ENCODE results near the gene CLMN. TPM values are rescaled to one million over a fixed set of nuclear protein-coding genes. Genes with fewer than 3 reads are reported as not detected.

CLMN gene
- total RNA-seq, 2 experiments from 2014 or later, result 1.6 TPM

GRCh38 chr14:95258754-95259593, 60.7 kb downstream of the CLMN start:
- POLR2A ChIA-PET, result no interaction called here
- CTCF ChIA-PET, result no interaction called here
- Mint-ChIP-seq H3K4me1 (ENCODE audit: low read depth) (peaks cover 6% of the 10 kb centered on the region), H3K27me3 (ENCODE audit: low read depth) (no peaks in the 10 kb centered on the region), H3K27ac (no peak overlapping the region), H3K9me3 (ENCODE audit: insufficient read depth) (no peaks in the 10 kb centered on the region), H3K36me3 (ENCODE audit: low read depth) (no peaks in the 10 kb centered on the region), H3K4me3 (no peak overlapping the region)
- DNase-seq (no peak), ATAC-seq (no peak)

GRCh38 chr14:95258156-95258555, 61.6 kb downstream of the CLMN start:
- H3K27me3 Mint-ChIP-seq (ENCODE audit: low read depth), result no peaks in the 10 kb centered on the region
- CTCF ChIA-PET, result no interaction called here
- H3K36me3 Mint-ChIP-seq (ENCODE audit: low read depth), result no peaks in the 10 kb centered on the region
- H3K4me1 Mint-ChIP-seq (ENCODE audit: low read depth), result peaks cover 6% of the 10 kb centered on the region
- no peak overlapping the region for H3K27ac Mint-ChIP-seq
- H3K4me3 Mint-ChIP-seq, result no peak overlapping the region
- DNase-seq (no peak), ATAC-seq (no peak)
- H3K9me3 Mint-ChIP-seq (ENCODE audit: insufficient read depth), result no peaks in the 10 kb centered on the region
- POLR2A ChIA-PET, result no interaction called here

- DNase-seq (no peak), ATAC-seq (no peak)
- Mint-ChIP-seq H3K36me3 (ENCODE audit: low read depth) (no peaks in the 10 kb centered on the region), H3K4me3 (no peak overlapping the region), H3K9me3 (ENCODE audit: insufficient read depth) (no peaks in the 10 kb centered on the region), H3K4me1 (ENCODE audit: low read depth) (peaks cover 6% of the 10 kb centered on the region), H3K27ac (no peak overlapping the region), H3K27me3 (ENCODE audit: low read depth) (no peaks in the 10 kb centered on the region)
- POLR2A ChIA-PET, result no interaction called here
- CTCF ChIA-PET, result no interaction called here
Measured at GRCh38 chr14:95257521-95257920, 62.2 kb downstream of the CLMN start.

- DNase-seq (no peak), ATAC-seq (no peak)
- no peaks in the 10 kb centered on the region for H3K36me3 Mint-ChIP-seq (ENCODE audit: low read depth)
- H3K27me3 Mint-ChIP-seq (ENCODE audit: low read depth), result no peaks in the 10 kb centered on the region
- POLR2A ChIA-PET, result no interaction called here
- H3K27ac Mint-ChIP-seq, result no peak overlapping the region
- no peaks in the 10 kb centered on the region for H3K9me3 Mint-ChIP-seq (ENCODE audit: insufficient read depth)
- peaks cover 6% of the 10 kb centered on the region for H3K4me1 Mint-ChIP-seq (ENCODE audit: low read depth)
- CTCF ChIA-PET, result no interaction called here
- H3K4me3 Mint-ChIP-seq, result no peak overlapping the region
Measured at GRCh38 chr14:95256776-95257060, 63.0 kb downstream of the CLMN start.

GRCh38 chr14:95256002-95256775, 63.5 kb downstream of the CLMN start:
- peaks cover under 1% of the 10 kb centered on the region for H3K27me3 Mint-ChIP-seq (ENCODE audit: low read depth)
- H3K4me3 Mint-ChIP-seq, result no peak overlapping the region
- POLR2A ChIA-PET, result no interaction called here
- H3K4me1 Mint-ChIP-seq (ENCODE audit: low read depth), result peaks cover 6% of the 10 kb centered on the region
- DNase-seq (no peak), ATAC-seq (no peak)
- CTCF ChIA-PET, result no interaction called here
- H3K27ac Mint-ChIP-seq, result no peak overlapping the region
- H3K36me3 Mint-ChIP-seq (ENCODE audit: low read depth), result no peaks in the 10 kb centered on the region
- no peaks in the 10 kb centered on the region for H3K9me3 Mint-ChIP-seq (ENCODE audit: insufficient read depth)

GRCh38 chr14:95255487-95255886, 64.2 kb downstream of the CLMN start:
- peaks cover 4% of the 10 kb centered on the region for H3K4me1 Mint-ChIP-seq (ENCODE audit: low read depth)
- H3K27ac Mint-ChIP-seq, result no peak overlapping the region
- H3K27me3 Mint-ChIP-seq (ENCODE audit: low read depth), result peaks cover 3% of the 10 kb centered on the region
- ATAC-seq (no peak), DNase-seq (no peak)
- POLR2A ChIA-PET, result no interaction called here
- CTCF ChIA-PET, result no interaction called here
- no peaks in the 10 kb centered on the region for H3K36me3 Mint-ChIP-seq (ENCODE audit: low read depth)
- H3K9me3 Mint-ChIP-seq (ENCODE audit: insufficient read depth), result no peaks in the 10 kb centered on the region
- no peak overlapping the region for H3K4me3 Mint-ChIP-seq

GRCh38 chr14:95255013-95255412, 64.7 kb downstream of the CLMN start:
- no peaks in the 10 kb centered on the region for H3K9me3 Mint-ChIP-seq (ENCODE audit: insufficient read depth)
- ChIA-PET CTCF (no interaction called here), POLR2A (no interaction called here)
- H3K27ac Mint-ChIP-seq, result no peak overlapping the region
- peaks cover 6% of the 10 kb centered on the region for H3K27me3 Mint-ChIP-seq (ENCODE audit: low read depth)
- no peaks in the 10 kb centered on the region for H3K36me3 Mint-ChIP-seq (ENCODE audit: low read depth)
- no peak overlapping the region for H3K4me3 Mint-ChIP-seq
- no peak for ATAC-seq
- H3K4me1 Mint-ChIP-seq (ENCODE audit: low read depth), result peaks cover 4% of the 10 kb centered on the region
- DNase-seq, result no peak

GRCh38 chr14:95254288-95254687, 65.4 kb downstream of the CLMN start:
- H3K27me3 Mint-ChIP-seq (ENCODE audit: low read depth), result peaks cover 6% of the 10 kb centered on the region
- H3K4me3 Mint-ChIP-seq, result no peak overlapping the region
- H3K36me3 Mint-ChIP-seq (ENCODE audit: low read depth), result no peaks in the 10 kb centered on the region
- H3K27ac Mint-ChIP-seq, result no peak overlapping the region
- CTCF ChIA-PET, result no interaction called here
- no peaks in the 10 kb centered on the region for H3K9me3 Mint-ChIP-seq (ENCODE audit: insufficient read depth)
- no peak for DNase-seq
- ATAC-seq, result no peak
- POLR2A ChIA-PET, result no interaction called here
- H3K4me1 Mint-ChIP-seq (ENCODE audit: low read depth), result peaks cover 4% of the 10 kb centered on the region

- DNase-seq, result no peak
- no peak overlapping the region for H3K27ac Mint-ChIP-seq
- H3K27me3 Mint-ChIP-seq (ENCODE audit: low read depth), result peaks cover 12% of the 10 kb centered on the region
- H3K36me3 Mint-ChIP-seq (ENCODE audit: low read depth), result no peaks in the 10 kb centered on the region
- ChIA-PET CTCF (no interaction called here), POLR2A (no interaction called here)
- H3K9me3 Mint-ChIP-seq (ENCODE audit: insufficient read depth), result no peaks in the 10 kb centered on the region
- H3K4me3 Mint-ChIP-seq, result no peak overlapping the region
- no peak for ATAC-seq
- H3K4me1 Mint-ChIP-seq (ENCODE audit: low read depth), result peaks cover 4% of the 10 kb centered on the region
Measured at GRCh38 chr14:95253039-95253630, 66.6 kb downstream of the CLMN start.

GRCh38 chr14:95252219-95252618, 67.5 kb downstream of the CLMN start:
- Mint-ChIP-seq H3K27ac (no peak overlapping the region), H3K4me3 (no peak overlapping the region), H3K4me1 (ENCODE audit: low read depth) (peaks cover 4% of the 10 kb centered on the region), H3K27me3 (ENCODE audit: low read depth) (peaks cover 14% of the 10 kb centered on the region), H3K9me3 (ENCODE audit: insufficient read depth) (no peaks in the 10 kb centered on the region), H3K36me3 (ENCODE audit: low read depth) (no peaks in the 10 kb centered on the region)
- POLR2A ChIA-PET, result no interaction called here
- no peak for DNase-seq
- CTCF ChIA-PET, result no interaction called here
- ATAC-seq, result no peak

- Mint-ChIP-seq H3K36me3 (ENCODE audit: low read depth) (no peaks in the 10 kb centered on the region), H3K27me3 (ENCODE audit: low read depth) (peaks cover 14% of the 10 kb centered on the region), H3K9me3 (ENCODE audit: insufficient read depth) (no peaks in the 10 kb centered on the region), H3K4me3 (no peak overlapping the region), H3K4me1 (ENCODE audit: low read depth) (peaks cover 4% of the 10 kb centered on the region), H3K27ac (no peak overlapping the region)
- ATAC-seq (no peak), DNase-seq (no peak)
- CTCF ChIA-PET, result no interaction called here
- POLR2A ChIA-PET, result no interaction called here
Measured at GRCh38 chr14:95250936-95251335, 68.8 kb downstream of the CLMN start.

GRCh38 chr14:95250140-95250769, 69.5 kb downstream of the CLMN start:
- H3K27ac Mint-ChIP-seq, result no peak overlapping the region
- CTCF ChIA-PET, result no interaction called here

More at GRCh38 chr14:95250140-95250769, 69.5 kb downstream of the CLMN start:
- H3K27me3 Mint-ChIP-seq (ENCODE audit: low read depth), result peaks cover 14% of the 10 kb centered on the region
- DNase-seq (no peak), ATAC-seq (no peak)
- H3K9me3 Mint-ChIP-seq (ENCODE audit: insufficient read depth), result no peaks in the 10 kb centered on the region
- H3K36me3 Mint-ChIP-seq (ENCODE audit: low read depth), result no peaks in the 10 kb centered on the region
- H3K4me3 Mint-ChIP-seq, result no peak overlapping the region
- POLR2A ChIA-PET, result interaction anchor here (0.6 kb wide), 1 partner anchor 148 kb away, joined by 3 read pairs; no protein-coding TSS in a partner anchor
- H3K4me1 Mint-ChIP-seq (ENCODE audit: low read depth), result no peaks in the 10 kb centered on the region

Data from activated CD8-positive, alpha-beta T cell treated with anti-CD3 and anti-CD28 coated beads, Interleukin-2, amount 10 ng/mL, durations not matched to agents 7 days and 5 days (primary cell).